DND-41 (cell line): ENCODE data around the gene NOL9.

Source experiments
- ATAC-seq: fragments of 200-7000 bp; cut with Tn5 transposase; 3 replicates; pipeline ENCODE4 v1.9.1; 2021; ENCODE audit warnings: low read depth; ENCODE audit not compliant: insufficient read depth
- DNase-seq: peaks from one replicate; pipeline ENCODE4 v3.0.0-alpha.2; 2020
- H2AFZ ChIP-seq: 2 replicates; pipeline ENCODE4 v1.6.0; 2012; ENCODE audit warnings: low read depth, low read length
- H3K27ac ChIP-seq: 2 replicates; pipeline ENCODE4 v1.5.1; 2012; ENCODE audit warnings: low read length, inconsistent platforms
- H3K27me3 ChIP-seq: fragments of 200-600 bp; sonication (generic); 2 replicates; pipeline ENCODE4 v1.6.0; 2012; ENCODE audit warnings: low read length, mild to moderate bottlenecking, inconsistent platforms; ENCODE audit not compliant: insufficient read depth, poor library complexity
- H3K36me3 ChIP-seq: 2 replicates; pipeline ENCODE4 v1.5.1; 2012; ENCODE audit warnings: low read length, inconsistent platforms; ENCODE audit not compliant: insufficient read depth
- H3K4me1 ChIP-seq: 2 replicates; pipeline ENCODE4 v1.5.1; 2012; ENCODE audit warnings: mild to moderate bottlenecking, low read length; ENCODE audit not compliant: insufficient read depth
- H3K4me2 ChIP-seq: 2 replicates; pipeline ENCODE4 v1.6.0; 2012; ENCODE audit warnings: mild to moderate bottlenecking, moderate library complexity, low read length, inconsistent platforms; ENCODE audit not compliant: insufficient read depth
- H3K4me3 ChIP-seq, 2 experiments: fragments of 200-600 bp in 1 of 2; shearing (Covaris generic) in 1 of 2; 2 replicates each; pipeline ENCODE4 v1.5.1; 2012 to 2016; ENCODE audit warnings: inconsistent platforms in 2 of 2, low read length in 2 of 2, mild to moderate bottlenecking in 2 of 2, low read depth in 1 of 2, moderate library complexity in 1 of 2
- H3K79me2 ChIP-seq: 2 replicates; pipeline ENCODE4 v1.6.0; 2012; ENCODE audit warnings: low read length, inconsistent platforms; ENCODE audit not compliant: insufficient read depth
- H3K9ac ChIP-seq: 2 replicates; pipeline ENCODE4 v1.6.0; 2012; ENCODE audit warnings: low read depth, mild to moderate bottlenecking, inconsistent platforms, low read length, moderate library complexity
- H3K9me3 ChIP-seq: 2 replicates; pipeline ENCODE4 v1.5.1; 2012; ENCODE audit warnings: low read length, moderate library complexity, mild to moderate bottlenecking, inconsistent platforms; ENCODE audit not compliant: insufficient read depth, severe bottlenecking
- H4K20me1 ChIP-seq: 2 replicates; pipeline ENCODE4 v1.6.0; 2012; ENCODE audit warnings: low read length; ENCODE audit not compliant: insufficient read depth
- EZH2 ChIP-seq: IDR thresholded peaks from 3 replicates; pipeline ENCODE4 v1.6.1; 2012; ENCODE audit warnings: borderline replicate concordance, low read depth, mild to moderate bottlenecking, moderate library complexity, low read length, inconsistent platforms; ENCODE audit not compliant: severe bottlenecking
- TF ChIP-seq, protein P1 (sequence below): IDR thresholded peaks from 2 replicates; pipeline ENCODE4 v1.5.1; 2012; ENCODE audit warnings: borderline replicate concordance, low read length, moderate library complexity, mild to moderate bottlenecking; ENCODE audit not compliant: poor library complexity, severe bottlenecking; ENCODE audit errors: extremely low read depth

Gene NOL9

GRCh38 chr1:6599141-6599975 is 45.0 kb upstream of the NOL9 start:
- Histone ChIP-seq H2AFZ (no peak overlapping the region), H3K4me1 (peaks cover 62% of the 10 kb centered on the region), H3K9ac (peak overlapping the region; percentile 44), H3K9me3 (no peaks in the 10 kb centered on the region), H3K79me2 (peaks cover 65% of the 10 kb centered on the region), H3K4me3 (peak overlapping the region in 1 of 2 experiments; percentile 56; a peak in 2 of 4 replicates), H4K20me1 (peaks cover 60% of the 10 kb centered on the region), H3K27me3 (no peaks in the 10 kb centered on the region), H3K36me3 (peaks cover 51% of the 10 kb centered on the region), H3K27ac (peak overlapping the region; percentile 85), H3K4me2 (peak overlapping the region; percentile 89)
- no peak for TF ChIP-seq EZH2
- TF ChIP-seq, protein P1, sequence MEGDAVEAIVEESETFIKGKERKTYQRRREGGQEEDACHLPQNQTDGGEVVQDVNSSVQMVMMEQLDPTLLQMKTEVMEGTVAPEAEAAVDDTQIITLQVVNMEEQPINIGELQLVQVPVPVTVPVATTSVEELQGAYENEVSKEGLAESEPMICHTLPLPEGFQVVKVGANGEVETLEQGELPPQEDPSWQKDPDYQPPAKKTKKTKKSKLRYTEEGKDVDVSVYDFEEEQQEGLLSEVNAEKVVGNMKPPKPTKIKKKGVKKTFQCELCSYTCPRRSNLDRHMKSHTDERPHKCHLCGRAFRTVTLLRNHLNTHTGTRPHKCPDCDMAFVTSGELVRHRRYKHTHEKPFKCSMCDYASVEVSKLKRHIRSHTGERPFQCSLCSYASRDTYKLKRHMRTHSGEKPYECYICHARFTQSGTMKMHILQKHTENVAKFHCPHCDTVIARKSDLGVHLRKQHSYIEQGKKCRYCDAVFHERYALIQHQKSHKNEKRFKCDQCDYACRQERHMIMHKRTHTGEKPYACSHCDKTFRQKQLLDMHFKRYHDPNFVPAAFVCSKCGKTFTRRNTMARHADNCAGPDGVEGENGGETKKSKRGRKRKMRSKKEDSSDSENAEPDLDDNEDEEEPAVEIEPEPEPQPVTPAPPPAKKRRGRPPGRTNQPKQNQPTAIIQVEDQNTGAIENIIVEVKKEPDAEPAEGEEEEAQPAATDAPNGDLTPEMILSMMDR = no peak
- DNase-seq (peak; percentile 78), ATAC-seq (peak; percentile 65)

DNA sequence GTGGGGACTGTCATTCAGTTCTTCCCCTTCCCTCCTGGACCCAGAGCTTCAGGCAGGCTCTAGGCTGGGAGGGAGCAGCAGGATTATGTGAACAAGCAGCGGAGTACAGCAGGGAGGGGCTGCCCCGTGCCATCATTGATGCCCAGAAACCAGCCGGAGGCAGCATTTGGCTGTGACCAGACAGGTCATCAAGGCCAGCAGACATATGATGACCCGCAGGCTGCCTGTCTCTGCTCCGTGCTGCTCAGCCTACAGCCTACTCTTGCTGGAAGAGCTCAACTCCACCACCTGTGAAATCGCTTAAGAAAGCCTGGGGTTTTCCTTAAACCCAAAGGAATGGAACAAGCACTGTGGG is 43.4 kb upstream of the NOL9 start:
- Histone ChIP-seq H3K9me3 (no peaks in the 10 kb centered on the region), H3K4me2 (peak overlapping the region; percentile 42), H3K79me2 (peaks cover 68% of the 10 kb centered on the region), H2AFZ (no peak overlapping the region), H3K4me3 (no peak overlapping the region), H3K36me3 (peaks cover 67% of the 10 kb centered on the region), H3K9ac (no peak overlapping the region), H3K27ac (no peak overlapping the region), H3K4me1 (peaks cover 53% of the 10 kb centered on the region), H4K20me1 (peaks cover 72% of the 10 kb centered on the region), H3K27me3 (no peaks in the 10 kb centered on the region)
- no peak for DNase-seq
- no peak for ATAC-seq
- TF ChIP-seq, protein P1 = no peak
- no peak for TF ChIP-seq EZH2

DNA sequence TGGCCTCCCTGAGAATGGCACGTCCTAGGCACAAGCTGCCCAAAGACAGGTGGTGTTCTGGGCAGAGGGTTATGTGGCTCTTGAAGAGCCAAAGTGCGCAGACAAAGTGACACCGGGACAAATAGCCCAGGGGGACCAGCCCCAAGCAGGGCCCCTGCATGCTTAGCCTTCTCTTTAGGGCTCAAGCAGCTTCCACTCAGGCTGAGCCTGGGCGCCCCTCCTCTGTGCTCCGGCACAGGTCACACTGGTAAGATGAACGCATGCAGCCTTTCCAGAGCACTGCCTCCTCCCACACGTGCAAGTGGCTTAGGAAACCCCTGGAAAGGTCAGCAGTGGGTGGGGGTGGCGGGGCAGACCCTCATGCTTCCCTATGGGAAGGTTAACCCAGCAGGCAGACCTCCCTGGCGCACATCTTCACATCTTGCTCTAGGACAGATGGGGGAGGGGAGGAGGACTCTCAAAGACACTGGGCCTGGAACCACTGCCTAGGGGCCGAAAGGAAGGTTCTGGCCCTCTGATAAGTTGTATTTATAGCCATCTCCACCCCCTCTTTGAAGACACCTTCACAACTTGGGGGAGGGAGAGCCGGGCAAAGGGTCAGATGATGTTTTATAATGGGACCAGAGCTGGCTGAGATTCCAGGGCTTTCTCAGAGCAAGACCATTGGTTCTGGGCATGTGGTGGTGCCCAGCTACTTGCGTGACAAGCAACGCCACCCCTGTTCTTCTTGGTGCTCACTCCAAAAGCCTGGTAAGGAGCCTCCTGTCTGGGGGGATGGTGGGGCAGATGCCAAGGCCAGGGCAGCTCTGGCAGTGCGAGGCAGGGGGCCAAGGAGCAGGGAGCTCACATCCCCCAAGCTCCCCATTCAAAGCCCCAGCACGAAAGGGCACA is 42.8 kb upstream of the NOL9 start:
- H3K9me3 ChIP-seq = no peaks in the 10 kb centered on the region
- peaks cover 73% of the 10 kb centered on the region for H3K36me3 ChIP-seq
- no peaks in the 10 kb centered on the region for H3K27me3 ChIP-seq
- H3K27ac ChIP-seq = no peak overlapping the region
- no peak overlapping the region for H3K4me3 ChIP-seq
- DNase-seq (no peak), ATAC-seq (no peak)
- H3K79me2 ChIP-seq = peaks cover 67% of the 10 kb centered on the region
- no peak overlapping the region for H3K9ac ChIP-seq
- H3K4me1 ChIP-seq = peaks cover 49% of the 10 kb centered on the region
- no peak overlapping the region for H2AFZ ChIP-seq
- peak overlapping the region; percentile 42 for H3K4me2 ChIP-seq
- H4K20me1 ChIP-seq = peaks cover 78% of the 10 kb centered on the region
- TF ChIP-seq EZH2 = no peak
- TF ChIP-seq, protein P1 = no peak
